Umbilical cord (tissue), 2 donors: Measurements from ENCODE around the gene IQCF2. TPM values are rescaled to one million over a fixed set of nuclear protein-coding genes. Genes with fewer than 3 reads are reported as not detected.
"Not testable (repeated sequence)": the region's sequence is repeated elsewhere in the genome, so short reads cannot be mapped to it uniquely, and the experiment has no call there.

Experiments
- DNase-seq: peaks from one replicate; pipeline ENCODE4 v3.0.0-alpha.2; 2015; ENCODE audit warnings: low spot score
- total RNA-seq: library from RNA; depleted of rRNA; stranded (reverse); fragments of >200 nt; gene quantifications from one replicate; pipeline ENCODE4 v1.2.3, GENCODE V29; 2014; ENCODE audit warnings: low replicate concordance; ENCODE audit not compliant: insufficient read depth

Gene IQCF2
- total RNA-seq, 1 donor from 2014 or later: not detected

- DNase-seq: no peak
Measured at GRCh38 chr3:51876186-51876585, 14.8 kb downstream of the IQCF2 start.

DNA sequence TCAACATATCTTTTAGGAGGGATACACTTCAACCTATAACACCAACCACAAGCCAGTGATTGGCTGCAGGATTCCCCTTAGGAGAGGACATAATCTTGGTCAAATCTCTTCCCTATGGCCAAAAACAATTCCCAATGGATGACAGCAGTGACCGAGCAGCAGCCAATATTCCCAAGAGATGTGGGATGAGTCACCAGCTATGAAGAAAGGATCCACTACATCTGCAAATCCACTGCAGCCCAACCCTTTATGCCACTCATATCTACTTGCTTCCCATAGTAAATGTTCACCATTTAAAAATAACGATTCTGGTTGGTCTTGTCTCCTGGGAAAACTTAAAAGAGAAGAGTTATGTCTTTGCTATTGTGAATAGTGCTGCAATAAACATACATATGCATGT is 18.5 kb downstream of the IQCF2 start:
- no peak for DNase-seq

GRCh38 chr3:51886447-51886846 is 25.0 kb downstream of the IQCF2 start:
- no peak for DNase-seq

GRCh38 chr3:51887620-51888019 is 26.2 kb downstream of the IQCF2 start:
- DNase-seq: no peak

DNA sequence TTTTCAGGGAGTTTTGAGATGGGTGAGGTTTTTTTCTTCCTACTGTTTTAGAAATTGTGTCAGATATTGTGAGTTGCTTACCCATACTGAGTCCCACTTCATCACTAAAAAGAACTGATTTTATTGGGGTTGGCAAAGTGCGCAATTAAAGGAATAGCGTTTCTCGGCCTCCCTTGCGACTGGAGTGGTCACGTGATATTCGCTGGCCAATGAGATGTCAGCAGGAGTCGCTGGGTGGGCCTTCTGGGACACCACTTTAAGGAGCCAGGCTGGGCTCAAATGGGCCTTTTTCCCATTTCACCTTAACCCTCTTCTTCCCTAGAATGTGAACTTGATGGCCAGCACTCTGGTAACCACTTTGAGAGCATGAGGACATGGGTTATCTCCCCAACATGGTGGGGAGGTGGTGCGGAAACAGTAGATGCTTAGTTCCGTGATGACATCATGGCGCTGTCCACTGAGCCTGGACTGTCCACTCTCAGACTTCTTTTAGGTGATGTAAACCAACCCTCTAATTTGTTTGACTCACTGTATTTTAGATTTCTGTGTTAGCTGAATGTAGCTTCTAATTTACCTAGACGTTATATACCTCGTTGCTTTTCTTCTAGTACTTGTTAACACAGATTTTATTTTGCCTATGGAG is 27.2 kb downstream of the IQCF2 start:
- no peak for DNase-seq

- DNase-seq: no peak
Measured at GRCh38 chr3:51891242-51892039, 30.0 kb downstream of the IQCF2 start.

GRCh38 chr3:51894391-51894790 is 33.0 kb downstream of the IQCF2 start:
- no peak for DNase-seq

GRCh38 chr3:51894939-51895338 is 33.5 kb downstream of the IQCF2 start:
- DNase-seq: no peak

- no peak for DNase-seq
Measured at GRCh38 chr3:51896607-51897305, 35.3 kb downstream of the IQCF2 start.

DNA sequence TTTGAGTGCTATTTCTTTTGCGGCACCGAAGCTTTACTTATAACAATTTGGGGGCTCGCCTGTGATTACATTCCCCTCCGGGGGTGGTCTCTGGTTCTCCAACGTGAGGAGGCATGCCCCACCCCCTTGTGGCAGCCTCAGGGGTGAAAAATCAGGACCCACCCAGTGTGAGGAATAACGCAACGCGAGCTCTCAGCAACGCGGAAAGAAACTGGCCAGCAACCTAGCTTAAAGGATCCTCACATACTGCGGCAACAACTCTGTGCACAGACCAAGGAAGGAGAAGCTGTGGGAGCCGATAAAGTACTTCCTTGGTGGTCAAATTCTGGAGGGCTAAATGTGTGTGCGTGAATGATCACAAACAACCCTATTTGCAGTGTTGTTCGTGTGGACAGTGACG is 36.0 kb downstream of the IQCF2 start:
- DNase-seq: no peak

DNA sequence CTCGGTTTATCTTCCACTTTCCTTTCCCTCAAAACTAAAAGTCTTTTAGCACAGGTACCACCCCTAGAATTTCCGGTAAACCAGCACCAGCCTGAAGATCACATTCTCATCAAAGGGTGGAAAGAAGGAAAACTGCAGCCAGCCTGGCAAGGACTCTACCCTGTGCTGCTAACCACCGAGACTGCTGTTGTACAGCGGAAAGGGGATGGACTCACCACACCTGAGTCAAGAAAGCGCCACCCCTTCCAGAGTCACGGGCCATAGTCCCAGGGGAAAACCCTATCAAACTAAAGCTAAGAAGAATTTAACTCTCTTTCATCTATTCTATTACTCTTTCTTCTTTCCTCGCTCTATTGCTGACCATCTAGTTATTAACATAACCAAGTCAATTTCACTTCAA is 38.6 kb downstream of the IQCF2 start:
- not testable (repeated sequence) for DNase-seq

GRCh38 chr3:51902361-51902760 is 40.9 kb downstream of the IQCF2 start:
- DNase-seq: not testable (repeated sequence)

DNA sequence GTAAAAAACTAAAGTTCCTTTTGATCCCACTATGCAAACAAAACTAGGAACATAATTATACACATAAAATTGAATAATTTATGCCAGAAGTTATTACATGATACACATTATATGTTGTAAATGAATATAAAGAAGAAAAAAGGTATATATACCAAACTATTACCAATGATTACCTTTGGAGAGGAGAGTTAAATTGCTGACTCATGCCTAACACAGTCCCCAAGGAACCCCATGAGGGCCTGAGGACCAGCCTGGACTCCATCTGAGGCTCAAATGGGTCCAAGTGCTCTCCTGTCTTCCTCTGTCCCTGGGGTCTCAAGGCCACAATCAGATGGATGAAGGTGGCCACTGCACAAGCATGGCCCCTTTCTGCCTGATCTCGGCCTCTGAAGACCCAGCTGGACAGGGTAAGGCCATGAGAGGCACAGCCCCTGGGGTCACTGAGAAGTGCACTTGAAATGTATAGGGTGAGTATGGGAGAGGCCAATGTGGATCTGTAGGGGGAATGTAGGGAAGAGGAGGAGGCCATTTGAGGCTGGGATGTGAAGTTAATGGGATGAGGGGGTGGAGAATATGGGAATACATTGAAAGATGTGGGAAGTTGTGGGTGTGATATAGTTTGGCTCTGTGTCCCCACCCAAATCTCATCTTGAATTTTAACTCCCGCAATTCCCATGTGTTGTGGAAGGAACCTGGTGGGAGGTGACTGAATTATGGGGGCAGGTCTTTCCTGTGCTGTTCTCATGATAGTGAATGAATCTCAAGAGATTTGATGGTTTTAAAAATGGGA is 42.8 kb downstream of the IQCF2 start:
- DNase-seq: no peak

- no peak for DNase-seq
Measured at GRCh38 chr3:51908026-51908425, 46.6 kb downstream of the IQCF2 start.

Other genes with a start within 250 kb of the IQCF2 start
- gene TEX264, start 190.4 kb upstream of the IQCF2 start, total RNA-seq: 17.1 TPM
- 0.24 TPM for gene GRM2, start 154.5 kb upstream of the IQCF2 start, total RNA-seq
- gene IQCF6, start 82.4 kb upstream of the IQCF2 start, total RNA-seq: not detected
- gene IQCF5, start 14.0 kb downstream of the IQCF2 start, total RNA-seq: 18.3 TPM
- 1.4 TPM for gene IQCF1, start 41.7 kb downstream of the IQCF2 start, total RNA-seq
- 20.9 TPM for gene RRP9, start 80.3 kb downstream of the IQCF2 start, total RNA-seq
- 5.5 TPM for gene PARP3, start 80.7 kb downstream of the IQCF2 start, total RNA-seq
- gene GPR62, start 93.8 kb downstream of the IQCF2 start, total RNA-seq: not detected
- gene PCBP4, start 105.8 kb downstream of the IQCF2 start, total RNA-seq: 14.2 TPM
- 20.0 TPM for gene ABHD14B, start 112.4 kb downstream of the IQCF2 start, total RNA-seq
- gene ABHD14A, start 113.4 kb downstream of the IQCF2 start, total RNA-seq: 8.9 TPM
- gene ACY1, start 121.9 kb downstream of the IQCF2 start, total RNA-seq: 14.9 TPM
- gene RPL29, start 134.3 kb downstream of the IQCF2 start, total RNA-seq: 786 TPM
- 11.6 TPM for gene DUSP7, start 195.0 kb downstream of the IQCF2 start, total RNA-seq